NCI-H146 treated with DMSO at 0.1 percent for 48 hours (cell line): ENCODE measurements around the gene DNAH9.

Experiments
- DNase-seq: peaks from one replicate; lab custom pipeline; 2025; ENCODE audit not compliant: unreplicated experiment; lab: John Stamatoyannopoulos, UW

Gene DNAH9

GRCh38 chr17:11598274-11599221 is at the start of gene DNAH9:
Gene DNAH9, plus strand, starts transcription at chr17:11598470. Its CDS starts 29 bp downstream, at chr17:11598499.
- peak; percentile 45 for DNase-seq

GRCh38 chr17:11550431-11550830 is 47.8 kb upstream of the DNAH9 start:
- no peak for DNase-seq

- no peak for DNase-seq
Observed at GRCh38 chr17:11551442-11551841, 46.8 kb upstream of the DNAH9 start.

DNA sequence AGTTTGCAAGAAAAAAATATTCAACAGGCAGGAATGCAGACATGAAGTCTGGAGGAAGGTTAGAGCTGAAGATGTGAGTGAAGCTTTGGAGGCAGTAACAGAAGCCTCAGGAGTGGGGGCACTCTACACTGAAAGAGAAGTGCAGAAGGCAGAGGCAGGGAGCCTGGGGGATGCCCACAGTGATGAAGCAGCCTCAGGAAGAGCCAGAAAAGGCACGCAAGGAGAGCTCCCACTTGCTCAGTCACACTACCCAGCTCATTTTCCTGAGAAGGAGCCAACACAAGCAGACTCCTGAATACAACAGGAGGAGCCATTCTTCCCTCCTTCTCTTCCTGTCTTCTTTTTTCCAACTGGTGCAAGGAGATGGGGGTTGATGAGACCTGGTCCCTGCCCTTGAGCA is 45.1 kb upstream of the DNAH9 start:
- no peak for DNase-seq

GRCh38 chr17:11554042-11554441 is 44.2 kb upstream of the DNAH9 start:
- DNase-seq = no peak

DNA sequence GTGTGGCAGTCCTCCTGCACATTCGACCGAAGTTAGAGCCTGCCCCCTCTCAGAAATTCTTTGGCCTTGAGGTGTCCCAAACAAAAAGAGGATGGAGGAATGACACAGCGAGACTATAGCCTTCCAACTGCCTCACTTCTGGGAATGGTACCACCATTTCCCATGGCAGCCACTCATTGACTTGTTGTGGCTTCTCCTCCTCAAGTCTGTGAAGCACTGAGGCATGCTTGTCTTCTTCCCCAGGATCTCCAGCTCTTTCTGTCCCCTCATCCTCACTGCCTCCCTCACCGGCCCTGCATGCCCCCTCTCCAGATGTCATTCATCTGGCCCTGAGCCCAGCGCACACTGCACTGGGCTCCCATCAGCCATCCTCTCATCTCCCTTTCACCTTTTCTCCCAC is 43.7 kb upstream of the DNAH9 start:
- no peak for DNase-seq

DNA sequence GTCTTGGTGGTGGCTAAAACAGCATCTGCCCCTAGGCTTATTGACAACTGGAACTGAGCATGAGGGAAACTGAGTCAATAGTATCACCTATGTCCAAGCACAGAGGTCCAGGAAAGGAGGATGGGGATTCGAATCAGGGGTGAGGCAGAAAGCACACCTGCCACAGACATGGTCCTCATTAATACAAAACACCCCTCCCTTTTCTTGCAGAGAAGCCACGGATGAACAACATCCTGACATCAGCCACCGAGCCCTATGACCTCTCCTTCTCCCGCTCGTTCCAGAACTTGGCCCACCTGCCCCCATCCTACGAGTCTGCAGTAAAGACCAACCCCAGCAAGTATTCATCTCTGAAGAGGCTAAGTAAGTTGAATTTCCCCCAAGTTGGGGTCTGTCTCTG is 42.7 kb upstream of the DNAH9 start:
- no peak for DNase-seq

GRCh38 chr17:11557727-11558452 is 40.4 kb upstream of the DNAH9 start:
- no peak for DNase-seq

DNA sequence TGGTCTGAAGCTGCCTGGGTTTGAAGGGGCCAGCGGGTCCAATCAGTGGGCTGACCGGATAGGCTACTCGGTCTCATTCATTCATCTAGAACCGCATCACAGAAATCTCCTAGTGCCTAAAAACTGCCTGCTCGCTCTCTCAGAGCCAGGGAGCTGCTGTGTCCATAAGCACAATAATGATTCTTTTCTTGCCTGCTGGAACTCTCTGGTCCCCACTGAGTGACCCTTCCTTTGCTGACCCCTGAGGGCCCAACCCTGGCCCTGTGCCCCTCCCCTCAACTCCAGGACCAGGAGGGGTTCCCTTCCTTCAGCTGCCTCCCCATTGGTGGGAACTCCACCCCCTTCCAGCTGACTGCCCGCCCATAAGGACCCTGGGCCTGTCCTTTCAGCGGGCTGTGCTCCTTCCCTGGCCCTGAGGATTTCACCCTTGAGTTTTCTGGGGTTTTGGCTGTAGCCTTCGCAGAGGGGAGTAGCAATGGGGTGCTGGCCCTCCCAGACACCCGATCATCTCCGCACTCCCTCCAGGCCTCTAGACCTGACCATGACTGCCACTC is 39.5 kb upstream of the DNAH9 start:
- DNase-seq = no peak

DNA sequence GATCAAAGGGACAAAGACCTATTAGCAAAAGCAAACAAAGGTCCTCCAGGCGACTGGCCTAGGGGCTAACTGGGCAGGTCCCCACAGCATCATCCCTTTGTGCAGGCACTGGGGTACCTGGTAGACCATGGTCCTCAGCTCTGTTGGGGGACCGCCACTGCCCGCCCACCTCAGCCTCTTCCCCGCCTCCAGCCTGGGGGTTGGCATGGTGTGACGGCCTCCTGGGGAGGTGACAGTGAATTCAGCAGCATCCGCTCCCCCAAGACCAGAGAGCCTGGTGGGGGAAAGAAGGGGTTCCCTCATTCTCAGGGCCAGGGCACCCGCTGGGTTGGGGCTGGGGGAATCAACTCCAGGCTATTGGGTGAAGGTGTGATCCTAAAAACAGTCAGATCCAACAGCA is 38.7 kb upstream of the DNAH9 start:
- no peak for DNase-seq

- DNase-seq = no peak
Observed at GRCh38 chr17:11561281-11561680, 37.0 kb upstream of the DNAH9 start.

DNA sequence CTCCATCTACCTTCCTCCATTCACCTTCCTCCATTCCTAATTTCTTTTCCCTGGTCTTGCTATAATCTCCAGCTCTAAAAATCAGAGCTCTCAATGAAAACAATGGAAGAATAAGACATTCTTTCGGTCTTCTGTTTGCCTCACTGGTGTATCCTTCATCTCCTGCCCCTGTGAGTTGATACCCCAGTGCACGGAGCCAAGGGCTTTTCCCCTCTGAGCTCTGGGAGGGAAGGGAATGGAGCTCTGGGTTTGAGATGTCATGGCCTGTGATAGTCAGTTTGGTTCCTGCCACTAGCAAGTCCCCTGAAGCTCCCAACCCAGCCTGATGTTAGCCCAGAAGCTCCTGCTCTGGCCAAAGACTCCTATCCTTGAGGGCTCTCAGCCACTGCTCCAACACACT is 36.6 kb upstream of the DNAH9 start:
- no peak for DNase-seq

DNA sequence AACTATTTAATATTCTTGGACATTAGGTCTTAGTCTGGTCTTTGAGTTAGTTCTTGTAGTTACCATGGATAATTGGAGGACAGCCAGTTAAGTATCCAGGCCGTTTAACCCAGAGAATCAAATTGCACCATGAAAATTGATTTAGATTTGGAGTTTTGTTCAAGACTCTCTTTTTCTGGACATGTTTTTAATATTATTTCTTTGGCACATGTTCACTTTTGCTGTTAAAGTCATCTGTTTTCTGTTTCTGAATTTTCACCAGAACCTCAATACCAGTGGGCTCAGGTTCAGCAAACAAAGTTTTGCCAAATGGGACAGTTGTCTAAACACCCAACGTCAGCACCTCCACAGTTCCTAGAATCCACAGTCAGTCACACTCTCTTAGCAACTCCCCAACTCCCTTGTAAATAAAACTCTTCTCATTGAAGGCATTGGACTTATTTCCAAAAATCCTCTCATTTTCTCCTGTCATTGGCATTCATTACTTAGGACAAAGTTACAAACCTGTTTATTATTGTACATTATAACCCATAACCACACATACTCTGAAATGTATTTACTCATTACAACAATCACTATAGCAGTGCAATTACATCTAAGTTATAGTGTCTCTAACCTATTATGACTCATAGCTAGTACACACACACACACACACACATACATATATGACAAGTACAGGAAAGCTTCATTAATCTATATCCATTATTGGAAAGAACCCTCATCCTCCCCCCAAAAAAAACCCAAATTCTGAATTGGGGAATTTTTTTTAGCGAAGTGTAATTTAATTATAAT is 33.5 kb upstream of the DNAH9 start:
- DNase-seq = no peak

DNA sequence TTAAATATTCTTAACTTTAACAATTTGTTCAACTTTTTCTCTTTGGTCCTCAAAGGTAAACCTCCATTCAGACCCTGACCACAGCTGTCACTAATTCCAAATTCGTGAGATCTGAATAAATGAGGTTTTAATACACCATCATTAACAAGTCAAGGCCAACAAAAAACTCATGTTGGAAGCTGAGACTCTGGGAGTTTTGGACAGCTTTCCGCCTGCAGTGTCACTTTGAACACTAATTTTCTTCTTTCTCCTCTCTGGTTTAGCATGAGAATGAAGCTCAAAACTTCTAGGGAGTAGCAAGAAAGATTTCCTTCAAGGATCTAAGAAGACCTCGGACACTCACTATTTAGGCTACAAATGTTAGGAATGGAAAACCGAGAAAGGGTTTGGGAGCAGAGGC is 32.7 kb upstream of the DNAH9 start:
- no peak for DNase-seq

DNA sequence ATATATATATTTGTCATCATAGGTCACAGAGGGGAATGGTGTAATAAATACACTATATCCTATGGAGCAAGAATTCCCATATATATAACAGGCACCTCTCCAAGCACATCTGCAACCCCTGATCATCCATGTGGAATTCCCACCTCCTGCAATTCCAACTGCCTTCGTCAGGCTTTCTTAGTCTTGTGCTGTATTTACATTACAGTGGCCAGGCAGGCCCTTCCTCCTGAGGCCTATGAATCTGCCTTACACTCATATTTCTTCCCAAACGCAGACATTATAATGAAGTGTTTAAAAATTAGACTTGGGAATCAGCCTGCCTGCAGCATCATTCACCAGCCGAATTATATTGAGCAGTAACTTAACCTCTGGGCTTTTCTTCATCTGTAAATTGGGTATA is 19.3 kb upstream of the DNAH9 start:
- no peak for DNase-seq

DNA sequence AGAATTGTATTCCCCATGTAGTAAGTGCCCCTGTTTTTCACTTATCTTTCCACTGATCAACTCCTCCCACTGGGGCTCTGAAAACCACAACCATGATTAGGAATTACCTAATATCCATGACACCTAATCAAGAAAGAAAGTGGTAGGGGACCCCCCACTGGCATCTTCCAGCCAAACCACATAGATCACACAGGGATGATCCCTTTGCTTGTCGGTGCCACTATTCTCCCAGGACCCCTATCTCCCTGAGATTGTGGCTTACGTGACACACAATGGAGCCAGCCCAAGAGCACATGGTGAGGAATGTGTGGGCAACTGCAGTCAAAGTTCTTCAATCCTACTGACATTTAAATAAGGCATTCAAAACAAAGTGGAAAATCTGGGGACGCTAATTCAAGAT is 17.6 kb upstream of the DNAH9 start:
- DNase-seq = no peak

DNA sequence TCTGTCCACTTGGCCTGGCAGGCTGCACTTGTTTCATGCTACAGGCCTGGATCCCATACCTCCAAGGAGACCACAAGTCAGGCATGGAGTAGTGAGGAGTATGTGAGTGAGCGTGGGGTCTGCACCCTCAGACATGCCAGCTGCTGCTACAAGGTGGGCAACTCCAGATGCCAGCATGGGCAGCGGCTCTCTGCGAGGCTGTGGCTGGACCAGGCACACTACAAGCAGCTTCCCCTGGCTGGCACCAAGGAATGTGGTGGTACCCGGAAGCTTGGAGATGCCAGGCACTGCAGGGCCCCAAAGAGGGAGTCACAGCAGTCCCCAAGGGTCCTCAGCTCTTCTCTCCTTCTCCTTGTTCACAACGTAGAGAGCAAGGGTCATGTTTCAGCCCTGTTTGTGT is 16.1 kb upstream of the DNAH9 start:
- DNase-seq = no peak

GRCh38 chr17:11583306-11583992 is 14.8 kb upstream of the DNAH9 start:
- DNase-seq = no peak

GRCh38 chr17:11589716-11590115 is 8.6 kb upstream of the DNAH9 start:
- DNase-seq = no peak

GRCh38 chr17:11601661-11602060 is 3.4 kb downstream of the DNAH9 start:
- no peak for DNase-seq

GRCh38 chr17:11608396-11608795 is 10.1 kb downstream of the DNAH9 start:
- no peak for DNase-seq
